NCI-H2196 treated with DMSO at 0.1 percent for 48 hours (cell line): Measurements from ENCODE around the gene ARL13A.
"Not testable (repeated sequence)": the region's sequence is repeated elsewhere in the genome, so short reads cannot be mapped to it uniquely, and the experiment has no call there.

Source experiments
- DNase-seq: peaks from one replicate; lab custom pipeline; 2025; ENCODE audit not compliant: unreplicated experiment; lab: John Stamatoyannopoulos, UW

The ARL13A gene

GRCh38 chrX:100969408-100969807, at the start of gene ARL13A:
TSS of gene ARL13A (plus strand) at chrX:100969708. CDS start at chrX:100973690, 3,982 bp downstream.
- DNase-seq = no peak

GRCh38 chrX:100924375-100924774, 45.1 kb upstream of the ARL13A start:
- DNase-seq = no peak

DNA sequence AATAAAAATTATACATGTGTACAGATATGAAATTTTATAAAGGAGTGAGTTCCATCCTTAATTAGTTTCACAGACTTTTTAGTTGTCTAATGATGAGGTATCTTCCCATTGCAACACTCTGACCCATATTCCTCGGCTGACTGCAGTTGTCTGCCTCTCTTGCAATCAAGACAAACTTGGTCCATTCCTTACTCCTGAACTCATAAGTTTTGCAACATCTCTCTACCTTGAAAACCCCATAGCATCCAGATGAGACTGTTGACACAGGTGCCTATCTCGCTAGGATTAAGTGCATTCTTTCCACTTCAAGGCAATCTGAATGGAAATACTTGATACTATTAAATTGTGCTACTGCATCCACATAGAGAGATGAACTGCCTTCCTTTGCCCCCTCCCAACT, 43.1 kb upstream of the ARL13A start:
- DNase-seq = no peak

- DNase-seq = no peak
Measured at GRCh38 chrX:100928660-100929613, 40.6 kb upstream of the ARL13A start, which contains the start of gene XKRX. TSS of gene XKRX (minus strand) at chrX:100928917. CDS start at chrX:100928304, 613 bp downstream.

GRCh38 chrX:100931218-100931924, 38.1 kb upstream of the ARL13A start:
- DNase-seq = no peak

DNA sequence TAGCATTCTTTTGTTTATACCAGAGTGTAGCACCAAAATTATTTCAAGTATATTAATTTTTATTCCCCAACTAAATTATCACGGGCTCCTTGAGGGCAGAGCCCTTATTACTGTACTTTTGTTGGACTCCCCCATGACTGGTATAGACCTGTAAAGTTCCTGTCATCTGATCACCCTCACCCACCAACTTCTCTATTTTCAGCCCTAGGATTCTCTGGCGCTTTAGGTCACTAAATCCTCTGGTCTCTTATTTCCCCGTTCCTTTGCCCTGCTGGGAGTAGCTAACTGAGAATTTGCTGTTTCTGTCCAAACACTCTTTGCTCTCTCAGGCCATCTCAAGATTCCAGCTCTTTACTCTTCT, 37.6 kb upstream of the ARL13A start:
- no peak for DNase-seq

DNA sequence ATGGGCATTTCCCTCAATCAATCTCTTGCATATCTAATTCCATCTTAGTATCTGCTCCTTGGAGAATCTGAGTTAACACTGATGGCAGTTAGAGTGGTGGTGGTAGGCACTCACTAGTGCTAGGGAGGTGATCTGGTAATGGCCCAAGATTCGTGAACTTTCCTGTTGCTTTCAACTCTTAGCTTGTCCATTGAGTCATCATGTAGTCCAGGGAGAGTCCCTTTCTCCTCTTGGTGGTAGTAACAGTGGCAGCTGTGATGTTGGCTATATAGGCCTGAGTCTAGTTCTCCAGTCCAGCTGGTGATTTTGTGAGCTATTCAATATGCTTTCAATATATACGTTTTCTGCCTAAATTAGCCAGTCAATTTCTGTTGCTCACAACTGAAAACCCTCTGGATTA, 33.7 kb upstream of the ARL13A start:
- no peak for DNase-seq

- DNase-seq = no peak
Measured at GRCh38 chrX:100939333-100939732, 30.2 kb upstream of the ARL13A start.

- no peak for DNase-seq
Measured at GRCh38 chrX:100944601-100945000, 24.9 kb upstream of the ARL13A start.

- no peak for DNase-seq
Measured at GRCh38 chrX:100946299-100946927, 23.1 kb upstream of the ARL13A start.

DNA sequence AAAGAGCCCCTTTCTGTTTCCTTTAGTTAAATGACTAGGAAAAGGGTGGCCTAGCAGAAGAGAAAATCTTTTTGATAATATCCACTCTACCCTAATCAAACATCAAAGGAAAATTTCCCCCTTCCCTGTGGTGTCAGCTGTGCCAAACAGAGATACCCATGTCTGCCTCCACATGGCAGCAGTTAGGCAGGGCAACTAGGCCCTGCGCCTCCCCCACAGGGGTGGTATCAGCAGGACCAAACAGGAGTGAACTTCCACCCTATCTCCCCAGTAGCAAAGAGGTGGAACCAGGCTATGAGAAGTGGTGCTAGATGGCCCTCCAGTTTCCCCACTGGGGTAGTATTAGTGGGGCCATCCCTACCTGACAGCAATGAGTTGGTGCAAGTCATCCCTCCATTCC, 21.0 kb upstream of the ARL13A start:
- DNase-seq = no peak

GRCh38 chrX:100962811-100963210, 6.7 kb upstream of the ARL13A start:
- DNase-seq = no peak

DNA sequence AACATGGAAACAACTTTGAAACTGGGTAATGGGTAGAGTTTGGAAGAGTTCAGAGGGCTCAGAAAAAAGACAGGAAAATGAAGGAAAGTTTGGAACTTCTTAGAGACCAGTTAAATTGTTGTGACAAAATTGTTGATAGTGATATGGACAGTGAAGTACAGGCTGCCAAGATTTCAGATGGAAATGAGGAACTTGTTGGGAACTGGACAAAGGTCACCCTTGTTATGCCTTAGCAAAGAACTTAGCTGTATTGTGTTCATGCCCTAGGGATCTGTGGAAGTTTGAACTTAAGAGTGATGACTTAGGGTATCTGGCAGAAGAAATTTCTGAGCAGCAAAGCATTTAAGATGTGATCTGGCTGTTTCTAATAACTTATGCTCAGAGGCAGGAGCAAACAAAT, 5.1 kb upstream of the ARL13A start:
- no peak for DNase-seq

GRCh38 chrX:100969936-100970335, 428 bp downstream of the ARL13A start:
- DNase-seq = no peak

- DNase-seq = no peak
Measured at GRCh38 chrX:100973411-100973810, 3.9 kb downstream of the ARL13A start.

DNA sequence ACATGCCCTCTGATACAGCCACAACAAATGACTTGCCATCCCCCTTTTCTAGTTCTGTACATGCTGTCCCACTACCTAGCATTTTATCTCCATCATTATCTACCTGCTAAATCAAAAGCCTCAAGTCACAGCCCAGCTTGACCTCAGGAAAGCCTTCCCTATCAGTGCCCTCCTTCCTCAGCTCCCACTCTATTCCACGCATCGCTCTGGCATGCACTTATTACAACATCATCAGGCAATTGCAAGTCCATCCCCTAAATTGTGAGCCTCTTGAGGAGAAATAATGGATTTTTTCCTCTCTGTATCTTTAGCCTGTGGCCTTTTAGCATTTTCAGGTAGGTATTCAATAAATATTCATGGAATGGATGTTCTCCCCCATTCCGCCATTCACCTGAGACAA, 5.7 kb downstream of the ARL13A start:
- no peak for DNase-seq

GRCh38 chrX:100976211-100976610, 6.7 kb downstream of the ARL13A start:
- DNase-seq = no peak

- no peak for DNase-seq
Measured at GRCh38 chrX:100979881-100980607, 10.5 kb downstream of the ARL13A start.

GRCh38 chrX:100980608-100981497, 11.3 kb downstream of the ARL13A start:
- DNase-seq = no peak

DNA sequence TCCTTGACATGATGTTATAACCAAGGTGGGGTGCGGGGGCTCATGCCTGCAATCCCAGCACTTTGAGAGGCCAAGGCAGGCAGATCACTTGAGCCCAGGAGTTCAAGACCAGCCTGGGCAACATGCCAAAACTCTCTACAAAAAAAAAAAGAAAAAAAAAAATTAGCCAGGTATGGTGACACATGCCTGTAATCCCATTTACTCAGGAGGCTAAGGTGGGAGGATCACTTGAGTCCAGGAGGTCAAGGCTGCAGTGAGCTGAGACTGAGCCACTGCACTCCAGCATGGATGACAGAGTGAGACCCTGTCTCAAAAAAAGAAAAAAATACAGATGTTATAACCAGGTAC, 12.0 kb downstream of the ARL13A start:
- DNase-seq = not testable (repeated sequence)
